Measurements from ENCODE around the gene TSPEAR.

Gene TSPEAR

GRCh38 chr21:44706706-44707581 lies 4.4 kb downstream of the TSPEAR start:
- H3K4me3 ChIP-seq (ENCODE audit: low read length) = no peak overlapping the region
- no peak for TF ChIP-seq ZNF274 (IDR thresholded peaks at IDR 0.05; ENCODE audit: low read depth, low read length)

- no peak overlapping the region for H3K4me3 ChIP-seq (ENCODE audit: low read length)
- no peak for TF ChIP-seq ZNF274 (IDR thresholded peaks at IDR 0.05; ENCODE audit: low read depth, low read length)
Measured at GRCh38 chr21:44706026-44706705, 5.2 kb downstream of the TSPEAR start.

- H3K4me3 ChIP-seq (ENCODE audit: low read length) = no peak overlapping the region
- no peak for TF ChIP-seq ZNF274 (IDR thresholded peaks at IDR 0.05; ENCODE audit: low read depth, low read length)
Measured at GRCh38 chr21:44704636-44705001, 6.8 kb downstream of the TSPEAR start.

- no peak for TF ChIP-seq ZNF274 (IDR thresholded peaks at IDR 0.05; ENCODE audit: low read depth, low read length)
Measured at GRCh38 chr21:44703731-44704635, 7.4 kb downstream of the TSPEAR start.

GRCh38 chr21:44702973-44703730 lies 8.2 kb downstream of the TSPEAR start:
- TF ChIP-seq ZNF274 (IDR thresholded peaks at IDR 0.05; ENCODE audit: low read depth, low read length) = no peak
- H3K4me3 ChIP-seq (ENCODE audit: low read length) = no peak overlapping the region

More at GRCh38 chr21:44703731-44704635, 7.4 kb downstream of the TSPEAR start:
- H3K4me3 ChIP-seq (ENCODE audit: low read length) = no peak overlapping the region

GRCh38 chr21:44702111-44702972 lies 9.0 kb downstream of the TSPEAR start:
- no peak for TF ChIP-seq ZNF274 (IDR thresholded peaks at IDR 0.05; ENCODE audit: low read depth, low read length)
- no peak overlapping the region for H3K4me3 ChIP-seq (ENCODE audit: low read length)

- H3K4me3 ChIP-seq (ENCODE audit: low read length) = no peak overlapping the region
Measured at GRCh38 chr21:44701541-44701940, 9.8 kb downstream of the TSPEAR start.

GRCh38 chr21:44701023-44701400 lies 10.4 kb downstream of the TSPEAR start:
- no peak for TF ChIP-seq ZNF274 (IDR thresholded peaks at IDR 0.05; ENCODE audit: low read depth, low read length)

More at GRCh38 chr21:44701541-44701940, 9.8 kb downstream of the TSPEAR start:
- no peak for TF ChIP-seq ZNF274 (IDR thresholded peaks at IDR 0.05; ENCODE audit: low read depth, low read length)

GRCh38 chr21:44700101-44701022 lies 11.0 kb downstream of the TSPEAR start:
- no peak for TF ChIP-seq ZNF274 (IDR thresholded peaks at IDR 0.05; ENCODE audit: low read depth, low read length)

More at GRCh38 chr21:44701023-44701400, 10.4 kb downstream of the TSPEAR start:
- no peak overlapping the region for H3K4me3 ChIP-seq (ENCODE audit: low read length)

GRCh38 chr21:44699502-44700001 lies 11.8 kb downstream of the TSPEAR start:
- H3K4me3 ChIP-seq (ENCODE audit: low read length) = no peak overlapping the region
- TF ChIP-seq ZNF274 (IDR thresholded peaks at IDR 0.05; ENCODE audit: low read depth, low read length) = no peak

More at GRCh38 chr21:44700101-44701022, 11.0 kb downstream of the TSPEAR start:
- H3K4me3 ChIP-seq (ENCODE audit: low read length) = no peak overlapping the region
